CD4-positive, alpha-beta T cell (primary cell): Measurements from ENCODE around the gene SDC1. TPM values are rescaled to one million over a fixed set of nuclear protein-coding genes. Genes with fewer than 3 reads are reported as not detected.

Source experiments
- ATAC-seq: fragments of 200-7000 bp; cut with Tn5 transposase; one replicate; pipeline ENCODE4 v1.10.0; 2022; ENCODE audit warnings: mild to moderate bottlenecking; ENCODE audit not compliant: poor library complexity
- CTCF ChIA-PET: fragments of 350-600 bp; sonication (Branson Sonifier 250); formaldehyde crosslinking; loops from one replicate; lab custom pipeline; 2021; ENCODE audit warnings: antibody characterized with exemption, inconsistent platforms; lab: Charles Lee
- POLR2A ChIA-PET: fragments of 350-600 bp; sonication (Branson Sonifier 250); formaldehyde crosslinking; loops from one replicate; lab custom pipeline; 2021; ENCODE audit warnings: antibody characterized with exemption, inconsistent platforms; lab: Charles Lee
- DNase-seq, 14 experiments: peaks; one replicate each; pipeline ENCODE4 v3.0.0-alpha.2; 2013 to 2020; ENCODE audit warnings: mixed read lengths in 2 of 14
- H3K27ac ChIP-seq, 2 donors: one replicate each; pipeline versions ENCODE4 v1.5.1 to v1.7.0; 2013; ENCODE audit warnings: low read length in 2 of 2, low read depth in 1 of 2, mild to moderate bottlenecking in 1 of 2
- H3K27me3 ChIP-seq, 2 experiments: 1 replicate in 1 of 2; 2 replicates in 1 of 2; pipeline versions ENCODE4 v1.6.1 to v1.7.0; 2013; ENCODE audit warnings: low read length in 2 of 2, control low read depth in 1 of 2, mild to moderate bottlenecking in 1 of 2, moderate library complexity in 1 of 2; ENCODE audit not compliant: insufficient read depth in 2 of 2, control insufficient read depth in 1 of 2
- H3K36me3 ChIP-seq: one replicate; pipeline ENCODE4 v1.6.1; 2013; ENCODE audit warnings: low read length, control low read depth; ENCODE audit not compliant: insufficient read depth
- H3K4me1 ChIP-seq: one replicate; pipeline ENCODE4 v1.6.1; 2013; ENCODE audit warnings: low read length, control low read depth; ENCODE audit not compliant: insufficient read depth
- H3K4me3 ChIP-seq: one replicate; pipeline ENCODE4 v1.5.1; 2013; ENCODE audit warnings: mild to moderate bottlenecking, low read length, moderate library complexity
- H3K9me3 ChIP-seq, 2 experiments: 1 replicate in 1 of 2; 2 replicates in 1 of 2; pipeline versions ENCODE4 v1.6.1 to v1.7.0; 2013; ENCODE audit warnings: low read length in 2 of 2, mild to moderate bottlenecking in 2 of 2, control low read depth in 1 of 2, moderate library complexity in 1 of 2; ENCODE audit not compliant: control insufficient read depth in 1 of 2, insufficient read depth in 1 of 2
- H3K27ac Mint-ChIP-seq: one replicate; pipeline ENCODE4 v1.8.0; 2020; ENCODE audit warnings: mixed read lengths
- H3K27me3 Mint-ChIP-seq: one replicate; pipeline ENCODE4 v1.8.0; 2021; ENCODE audit warnings: mixed read lengths
- H3K36me3 Mint-ChIP-seq: one replicate; pipeline ENCODE4 v1.8.0; 2021; ENCODE audit warnings: low read depth, mixed read lengths
- H3K4me1 Mint-ChIP-seq: one replicate; pipeline ENCODE4 v1.8.0; 2021; ENCODE audit warnings: low read depth, mixed read lengths
- H3K4me3 Mint-ChIP-seq: one replicate; pipeline ENCODE4 v1.8.0; 2020; ENCODE audit warnings: mild to moderate bottlenecking, mixed read lengths
- H3K9me3 Mint-ChIP-seq: one replicate; pipeline ENCODE4 v1.8.0; 2020; ENCODE audit warnings: mixed read lengths
- intact Hi-C, 2 experiments: fragments of 100-400 bp; cut with DNase I in 1 of 2; cut with micrococcal nuclease in 1 of 2; formaldehyde crosslinking; loops; one replicate each; pipeline versions ENCODE4 v1.15.1 to v1.9.0; 2023 to 2025; cut with DNase I, micrococcal nuclease
- total RNA-seq, 174 experiments: library from RNA in 2 of 174; stranded (reverse) in 2 of 174; gene quantifications; one replicate each; pipeline ENCODE4 v1.2.3 and lab custom pipeline; 2021 to 2026
- TF ChIP-seq, protein P1 (sequence below): fragments of 200-600 bp; IDR thresholded peaks from one replicate; pipeline ENCODE4 v1.8.0; 2022; ENCODE audit warnings: antibody characterized with exemption, mild to moderate bottlenecking

The SDC1 gene
- total RNA-seq, 2 experiments from 2014 or later = not detected

DNA sequence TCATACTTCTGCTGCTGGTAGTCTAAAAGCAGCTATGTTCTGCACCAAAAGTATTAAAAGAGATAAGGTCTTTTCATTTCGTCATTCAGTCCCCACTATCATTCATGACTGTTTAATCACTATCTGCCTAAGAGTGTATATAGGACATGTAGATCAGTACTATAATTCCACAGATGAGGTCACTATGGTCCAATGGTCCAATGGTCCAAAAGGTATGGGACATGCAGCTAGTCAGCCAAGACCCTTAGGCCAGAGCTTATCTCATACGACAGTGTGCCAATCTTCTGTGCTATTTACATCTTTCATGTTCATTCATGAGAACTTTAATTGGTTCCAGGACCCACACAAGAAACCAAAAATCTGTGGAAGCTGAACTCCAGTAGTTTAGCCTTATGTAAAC lies 42.6 kb upstream of the SDC1 start:
- CTCF ChIA-PET = interaction anchor here (1.7 kb wide), 1 partner anchor 24 kb away, joined by 3 read pairs; no protein-coding TSS in a partner anchor
- H3K9me3 Mint-ChIP-seq = no peaks in the 10 kb centered on the region

DNA sequence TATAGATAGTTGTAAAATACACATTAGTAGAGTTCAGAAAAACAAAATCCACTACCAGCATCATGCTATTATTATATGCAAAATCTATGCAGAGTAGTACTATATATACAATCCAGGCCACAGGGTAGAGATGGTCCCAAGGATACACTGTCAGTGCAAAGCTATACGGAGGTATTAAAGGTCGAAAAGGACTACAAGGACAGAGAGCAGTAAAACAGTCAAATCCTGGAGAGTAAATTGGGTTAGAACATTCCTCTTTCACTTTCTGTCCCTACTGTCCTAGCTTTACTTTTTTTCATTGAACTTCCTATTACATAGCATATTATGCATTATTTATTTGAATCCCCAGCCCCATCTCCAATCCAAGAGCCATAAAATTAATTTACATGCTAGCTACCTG lies 39.7 kb upstream of the SDC1 start:
- Mint-ChIP-seq H3K4me1 (peaks cover 12% of the 10 kb centered on the region), H3K4me3 (no peak overlapping the region), H3K27ac (peak overlapping the region; percentile 7), H3K9me3 (no peaks in the 10 kb centered on the region), H3K27me3 (no peaks in the 10 kb centered on the region), H3K36me3 (peaks cover 77% of the 10 kb centered on the region)
- intact Hi-C loops = no loop called here
- ATAC-seq (no peak), DNase-seq (no peak)
- ChIA-PET CTCF (interaction anchor here (0.6 kb wide), 1 partner anchor 1761 kb away, joined by 3 read pairs; no protein-coding TSS in a partner anchor), POLR2A (no interaction called here)
- Histone ChIP-seq H3K9me3 (no peaks in the 10 kb centered on the region), H3K36me3 (peaks cover 51% of the 10 kb centered on the region), H3K27ac (no peak overlapping the region), H3K27me3 (no peaks in the 10 kb centered on the region), H3K4me1 (no peaks in the 10 kb centered on the region), H3K4me3 (no peak overlapping the region)
- TF ChIP-seq, protein P1, sequence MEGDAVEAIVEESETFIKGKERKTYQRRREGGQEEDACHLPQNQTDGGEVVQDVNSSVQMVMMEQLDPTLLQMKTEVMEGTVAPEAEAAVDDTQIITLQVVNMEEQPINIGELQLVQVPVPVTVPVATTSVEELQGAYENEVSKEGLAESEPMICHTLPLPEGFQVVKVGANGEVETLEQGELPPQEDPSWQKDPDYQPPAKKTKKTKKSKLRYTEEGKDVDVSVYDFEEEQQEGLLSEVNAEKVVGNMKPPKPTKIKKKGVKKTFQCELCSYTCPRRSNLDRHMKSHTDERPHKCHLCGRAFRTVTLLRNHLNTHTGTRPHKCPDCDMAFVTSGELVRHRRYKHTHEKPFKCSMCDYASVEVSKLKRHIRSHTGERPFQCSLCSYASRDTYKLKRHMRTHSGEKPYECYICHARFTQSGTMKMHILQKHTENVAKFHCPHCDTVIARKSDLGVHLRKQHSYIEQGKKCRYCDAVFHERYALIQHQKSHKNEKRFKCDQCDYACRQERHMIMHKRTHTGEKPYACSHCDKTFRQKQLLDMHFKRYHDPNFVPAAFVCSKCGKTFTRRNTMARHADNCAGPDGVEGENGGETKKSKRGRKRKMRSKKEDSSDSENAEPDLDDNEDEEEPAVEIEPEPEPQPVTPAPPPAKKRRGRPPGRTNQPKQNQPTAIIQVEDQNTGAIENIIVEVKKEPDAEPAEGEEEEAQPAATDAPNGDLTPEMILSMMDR = no peak

More for the DNA sequence above, 42.6 kb upstream of the SDC1 start:
- Histone ChIP-seq H3K4me3 (no peak overlapping the region), H3K27ac (no peak overlapping the region), H3K27me3 (no peaks in the 10 kb centered on the region), H3K9me3 (no peaks in the 10 kb centered on the region), H3K36me3 (peaks cover 30% of the 10 kb centered on the region), H3K4me1 (no peaks in the 10 kb centered on the region)
- intact Hi-C loops = no loop called here
- peaks cover 16% of the 10 kb centered on the region for H3K4me1 Mint-ChIP-seq
- H3K4me3 Mint-ChIP-seq = no peak overlapping the region
- TF ChIP-seq, protein P1 = no peak
- DNase-seq = no peak
- H3K27ac Mint-ChIP-seq = peak overlapping the region; percentile 39
- H3K27me3 Mint-ChIP-seq = no peaks in the 10 kb centered on the region
- ATAC-seq = no peak
- POLR2A ChIA-PET = no interaction called here
- peaks cover 71% of the 10 kb centered on the region for H3K36me3 Mint-ChIP-seq

DNA sequence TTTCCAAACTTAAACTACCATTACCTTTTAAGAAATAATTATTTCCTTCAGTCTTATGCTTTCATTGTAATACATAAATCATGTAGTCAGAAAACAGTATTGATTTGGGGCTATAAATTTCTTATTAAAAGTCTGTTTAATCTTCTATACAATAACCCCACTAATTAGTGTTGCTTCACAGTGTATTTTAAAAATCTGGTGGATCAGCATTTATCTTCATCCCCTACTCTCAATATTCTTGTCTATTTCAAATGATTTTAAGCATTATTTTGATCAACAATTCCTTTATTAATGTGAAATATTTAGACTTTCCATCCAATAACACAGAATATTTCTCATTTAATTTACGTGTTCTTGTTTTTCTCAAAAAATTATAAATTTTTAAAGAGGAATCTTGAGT lies 32.5 kb upstream of the SDC1 start:
- Histone ChIP-seq H3K27me3 (no peaks in the 10 kb centered on the region), H3K36me3 (peaks cover 77% of the 10 kb centered on the region), H3K4me1 (no peaks in the 10 kb centered on the region), H3K9me3 (no peaks in the 10 kb centered on the region), H3K27ac (no peak overlapping the region), H3K4me3 (no peak overlapping the region)
- POLR2A ChIA-PET = no interaction called here
- TF ChIP-seq, protein P1 = no peak
- no peaks in the 10 kb centered on the region for H3K9me3 Mint-ChIP-seq
- no peak overlapping the region for H3K4me3 Mint-ChIP-seq
- CTCF ChIA-PET = no interaction called here
- H3K27me3 Mint-ChIP-seq = no peaks in the 10 kb centered on the region
- H3K4me1 Mint-ChIP-seq = no peaks in the 10 kb centered on the region
- H3K36me3 Mint-ChIP-seq = peaks cover 82% of the 10 kb centered on the region
- DNase-seq (no peak), ATAC-seq (no peak)
- no peak overlapping the region for H3K27ac Mint-ChIP-seq
- intact Hi-C loops = loop anchor here in 1 of 2 experiments (10.0 kb wide), 1 partner anchor 387 kb away; no protein-coding TSS in a partner anchor
